Stimulated activated CD4-positive, alpha-beta T cell treated with anti-CD3 and anti-CD28 coated beads, Interleukin-1b, Interleukin-23, amount 100 ng/mL, for 48 hours (primary cell): ENCODE measurements around the gene TMEM95.

Experiments used
- DNase-seq: peaks from one replicate; pipeline ENCODE4 v3.0.0-alpha.2; 2020

TMEM95 gene

DNA sequence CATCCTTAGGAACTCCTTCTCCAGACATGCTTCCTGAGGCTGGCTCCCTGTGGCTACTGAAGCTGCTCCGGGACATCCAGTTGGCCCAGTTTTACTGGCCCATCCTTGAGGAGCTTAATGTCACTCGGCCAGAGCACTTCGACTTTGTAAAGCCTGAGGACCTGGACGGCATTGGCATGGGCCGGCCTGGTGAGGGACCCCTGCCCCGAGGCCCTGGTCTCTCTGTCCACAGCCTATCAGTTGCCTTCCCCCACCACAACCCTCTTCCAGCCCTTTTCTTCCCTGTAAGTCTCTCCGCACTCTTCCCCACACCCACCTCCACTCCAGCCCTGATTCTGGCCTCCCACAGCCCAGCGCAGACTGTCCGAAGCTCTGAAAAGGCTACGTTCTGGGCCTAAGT lies 27.9 kb downstream of the TMEM95 start:
- no peak for DNase-seq

DNA sequence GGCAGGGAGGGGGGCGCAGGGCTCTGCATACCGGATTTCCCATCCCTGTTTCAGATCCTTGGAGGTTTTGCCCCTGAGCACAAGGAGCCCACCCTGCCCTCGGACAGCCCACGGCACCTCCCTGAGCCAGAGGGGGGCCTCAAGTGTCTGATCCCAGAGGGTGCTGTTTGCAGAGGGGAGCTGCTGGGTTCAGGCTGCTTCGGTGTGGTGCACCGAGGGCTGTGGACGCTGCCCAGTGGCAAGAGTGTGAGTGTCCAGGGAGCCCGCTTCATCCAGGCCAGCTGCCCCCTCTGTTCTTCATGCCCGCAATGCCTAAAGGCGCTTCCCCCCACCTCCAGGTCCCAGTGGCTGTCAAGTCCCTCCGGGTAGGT lies 28.4 kb downstream of the TMEM95 start:
- DNase-seq = no peak

DNA sequence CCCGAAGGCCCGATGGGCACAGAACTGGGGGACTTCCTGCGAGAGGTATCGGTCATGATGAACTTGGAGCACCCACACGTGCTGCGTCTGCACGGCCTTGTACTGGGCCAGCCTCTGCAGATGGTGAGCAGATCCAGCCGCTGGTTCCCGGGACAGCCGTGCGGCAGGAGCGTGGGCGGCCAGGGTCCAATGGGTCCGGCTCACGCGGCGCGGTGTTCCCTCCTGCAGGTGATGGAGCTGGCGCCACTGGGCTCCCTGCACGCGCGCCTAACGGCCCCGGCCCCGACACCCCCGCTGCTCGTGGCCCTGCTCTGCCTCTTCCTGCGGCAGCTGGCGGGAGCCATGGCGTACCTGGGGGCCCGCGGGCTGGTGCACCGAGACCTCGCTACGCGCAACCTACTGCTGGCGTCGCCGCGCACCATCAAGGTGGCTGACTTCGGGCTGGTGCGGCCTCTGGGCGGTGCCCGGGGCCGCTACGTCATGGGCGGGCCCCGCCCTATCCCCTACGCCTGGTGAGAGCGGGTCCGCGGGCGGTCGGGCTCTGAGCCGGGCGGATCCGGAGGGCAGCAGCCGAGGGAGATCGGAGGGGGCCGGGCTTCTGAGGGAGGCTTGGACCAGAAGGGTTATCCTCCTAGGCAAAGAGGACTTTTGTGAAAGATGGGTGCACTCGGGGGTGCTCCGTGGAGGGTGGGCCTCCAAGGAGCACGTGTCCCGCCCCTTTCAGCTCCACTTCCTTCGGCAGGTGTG lies 29.0 kb downstream of the TMEM95 start:
- DNase-seq = peak; percentile 75

DNA sequence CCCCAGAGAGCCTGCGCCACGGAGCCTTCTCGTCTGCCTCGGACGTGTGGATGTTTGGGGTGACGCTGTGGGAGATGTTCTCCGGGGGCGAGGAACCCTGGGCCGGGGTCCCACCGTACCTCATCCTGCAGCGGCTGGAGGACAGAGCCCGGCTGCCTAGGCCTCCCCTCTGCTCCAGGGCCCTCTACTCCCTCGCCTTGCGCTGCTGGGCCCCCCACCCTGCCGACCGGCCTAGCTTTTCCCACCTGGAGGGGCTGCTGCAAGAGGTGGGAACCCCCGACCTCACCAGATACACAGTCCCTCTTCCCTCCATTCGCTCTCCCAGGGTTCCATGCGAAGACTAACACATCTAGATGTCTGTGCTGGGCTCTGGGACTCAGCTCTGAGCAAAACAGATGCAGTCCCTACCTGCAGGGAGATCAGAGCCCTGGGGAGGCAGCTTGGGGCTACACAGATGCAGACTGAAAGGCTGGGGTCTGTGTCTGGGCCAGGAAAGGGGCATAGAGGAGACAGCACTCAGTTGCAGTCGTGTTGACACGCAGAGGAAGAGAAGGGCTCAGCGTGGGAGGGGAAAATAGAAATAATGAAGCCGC lies 29.6 kb downstream of the TMEM95 start:
- DNase-seq = no peak

DNA sequence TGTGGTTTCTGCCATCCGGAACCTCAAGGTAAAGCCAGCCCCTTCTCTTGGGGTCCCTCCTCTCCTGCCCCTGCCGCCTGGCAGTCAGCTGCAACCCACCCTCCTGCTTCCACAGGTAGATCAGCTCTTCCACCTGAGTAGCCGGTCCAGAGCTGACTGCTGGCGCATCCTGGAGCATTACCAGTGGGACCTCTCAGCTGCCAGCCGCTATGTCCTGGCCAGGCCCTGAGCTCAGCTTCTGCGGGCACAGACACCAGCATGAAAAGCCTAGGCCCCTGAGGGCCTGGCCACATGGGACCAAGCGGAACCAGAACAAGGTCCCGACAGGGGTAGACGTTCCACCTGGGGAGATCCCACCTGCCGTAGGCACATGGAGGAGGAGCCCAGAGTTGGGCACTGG lies 33.9 kb downstream of the TMEM95 start:
- DNase-seq = no peak

DNA sequence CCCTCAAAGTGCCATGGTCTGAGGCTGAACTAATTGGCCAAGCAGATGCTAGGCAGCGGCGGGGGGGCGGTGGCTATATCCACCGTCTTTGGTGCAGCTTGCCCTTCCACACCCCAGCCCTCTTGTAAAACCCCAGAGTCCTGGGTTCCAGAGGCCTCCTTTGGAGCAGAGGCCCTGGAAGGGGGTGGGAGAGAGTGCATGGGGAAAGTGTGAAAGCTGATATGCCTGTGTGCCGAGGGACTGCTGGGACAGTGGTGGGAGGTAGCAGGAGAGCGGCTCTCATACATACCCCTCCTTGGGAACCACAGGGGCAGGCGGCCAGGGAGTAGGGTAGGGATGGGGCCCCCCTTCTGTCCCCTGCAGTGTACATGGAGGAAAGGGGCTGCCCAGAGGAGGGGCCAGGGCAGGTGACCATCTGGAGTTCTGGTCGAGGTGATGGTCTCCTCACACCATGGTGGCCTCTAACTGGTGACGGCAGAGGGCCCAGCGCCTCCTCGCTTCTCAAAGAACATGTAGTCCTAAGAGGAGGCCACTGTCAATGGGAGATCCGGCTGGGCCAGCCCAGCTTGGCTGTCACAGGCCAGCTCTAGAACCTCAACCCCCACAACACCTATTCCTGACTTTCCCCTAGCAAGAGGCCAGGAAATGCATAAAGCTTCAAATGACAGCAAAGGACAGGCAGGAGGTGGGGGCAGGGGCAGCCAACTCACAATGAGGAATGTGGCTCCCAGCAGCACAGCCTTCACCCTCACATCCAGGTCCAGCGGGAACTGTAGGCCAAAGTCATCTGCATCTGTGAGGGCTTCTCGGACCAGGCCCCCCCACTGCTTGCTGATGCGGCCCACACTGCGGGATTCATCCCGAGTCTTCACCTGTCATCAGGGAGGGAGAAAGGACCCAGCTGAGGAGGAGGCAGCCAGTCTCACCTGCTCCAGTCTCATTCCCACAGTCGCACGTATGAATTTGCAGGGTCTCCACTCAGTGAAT lies 35.3 kb downstream of the TMEM95 start:
- no peak for DNase-seq

DNA sequence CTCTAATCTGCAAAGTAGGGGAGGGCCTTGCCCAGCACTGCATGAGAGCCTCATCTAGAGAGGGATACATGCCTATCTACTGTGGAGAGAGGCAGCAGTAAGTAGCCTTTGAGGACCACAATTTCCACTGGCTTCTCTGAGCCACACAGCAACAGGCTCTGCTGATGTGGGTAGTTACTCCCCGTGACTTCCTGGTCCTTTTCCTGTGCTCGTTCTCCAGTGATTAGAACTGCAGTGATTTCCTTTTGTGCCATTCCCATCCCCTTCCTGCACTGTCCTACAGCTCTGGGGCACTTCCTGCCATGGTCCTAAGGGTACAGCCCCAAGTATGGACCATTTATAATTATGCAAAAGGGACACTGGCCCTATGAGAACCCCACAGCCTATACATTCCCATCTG lies 36.4 kb downstream of the TMEM95 start:
- DNase-seq = no peak

DNA sequence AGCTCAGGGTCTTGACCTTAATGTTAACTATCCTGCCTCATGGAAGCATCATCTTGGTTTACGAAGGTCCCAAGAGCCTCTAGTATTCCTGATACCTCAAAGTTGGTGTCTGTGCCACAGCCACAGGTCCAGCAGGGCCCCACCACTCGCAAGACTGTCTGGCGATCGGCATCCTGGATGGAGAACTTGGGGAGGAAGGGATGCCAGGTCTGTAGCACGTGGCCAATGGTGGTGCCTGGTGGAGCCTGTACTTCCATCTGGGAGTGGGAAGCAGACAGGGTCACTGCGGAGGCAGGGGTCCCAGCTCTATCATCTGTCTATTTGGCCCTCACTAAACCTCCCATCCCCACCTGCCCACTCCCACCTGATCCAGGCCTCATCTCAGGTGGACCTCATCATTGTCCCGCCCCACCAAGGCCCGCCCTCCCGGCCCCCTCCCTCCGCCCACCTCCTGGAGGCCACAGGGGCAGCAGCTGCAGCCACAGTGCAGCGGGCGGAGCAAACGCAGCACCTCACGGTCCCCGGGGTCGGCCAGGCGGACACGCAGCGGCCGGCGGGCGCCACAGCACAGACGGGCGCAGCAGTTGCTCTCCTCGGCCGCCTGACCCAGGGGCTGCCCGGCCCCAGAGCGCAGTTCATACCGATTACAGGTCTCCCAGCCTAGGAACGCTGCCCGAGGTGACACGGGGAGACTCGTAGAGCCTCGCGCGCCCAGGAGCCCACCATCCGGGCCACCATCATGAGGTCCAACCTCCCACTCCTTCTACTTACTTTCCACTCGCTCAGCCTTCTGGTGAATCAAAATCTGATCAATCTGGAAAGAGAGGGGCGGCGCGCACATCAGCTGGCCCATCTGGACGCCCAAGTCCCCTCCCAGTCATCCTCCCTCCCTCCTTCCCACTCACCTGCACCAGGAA lies 38.0 kb downstream of the TMEM95 start:
- DNase-seq = no peak

DNA sequence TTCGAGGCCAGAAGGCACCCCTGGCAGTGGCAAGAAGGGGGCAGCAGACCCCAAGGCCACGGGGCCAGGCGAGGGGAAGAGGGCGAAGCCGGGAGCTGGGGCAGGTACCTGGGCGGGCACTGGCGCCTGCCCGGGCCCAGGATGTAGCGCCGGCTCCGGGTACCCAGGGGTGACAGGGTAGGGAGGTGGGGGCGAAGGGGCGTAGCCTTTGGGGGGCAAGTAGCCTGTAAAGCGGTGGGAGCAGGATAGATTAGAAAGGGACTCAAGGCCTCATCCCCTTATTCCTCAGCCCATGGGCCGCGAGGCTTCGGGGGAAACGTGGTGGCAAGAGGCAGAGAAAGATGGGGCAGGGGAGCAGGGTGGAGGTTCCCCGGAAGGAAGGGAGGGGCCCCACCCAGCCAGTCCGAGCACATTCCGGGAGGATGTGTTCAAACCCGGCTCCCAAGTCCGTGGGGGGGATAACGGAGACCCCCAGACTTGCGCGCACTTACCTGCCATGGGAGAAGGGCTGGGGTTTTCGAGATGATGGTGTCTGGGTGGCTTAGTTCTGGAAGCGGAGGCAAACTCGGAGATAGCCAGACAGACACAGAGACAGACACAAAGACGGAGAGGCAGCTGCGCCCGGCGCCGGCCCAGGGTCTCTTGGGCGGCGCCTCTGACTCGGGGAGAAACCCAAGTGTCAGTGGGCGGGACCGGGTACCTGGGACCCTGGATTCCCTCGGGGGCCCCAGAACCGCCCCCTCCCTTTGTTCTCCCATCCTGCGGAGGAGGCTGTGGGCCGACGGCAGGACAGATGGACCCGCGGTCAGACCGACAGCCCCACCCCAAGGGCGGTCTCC lies 38.9 kb downstream of the TMEM95 start:
- DNase-seq = peak; percentile 51

DNA sequence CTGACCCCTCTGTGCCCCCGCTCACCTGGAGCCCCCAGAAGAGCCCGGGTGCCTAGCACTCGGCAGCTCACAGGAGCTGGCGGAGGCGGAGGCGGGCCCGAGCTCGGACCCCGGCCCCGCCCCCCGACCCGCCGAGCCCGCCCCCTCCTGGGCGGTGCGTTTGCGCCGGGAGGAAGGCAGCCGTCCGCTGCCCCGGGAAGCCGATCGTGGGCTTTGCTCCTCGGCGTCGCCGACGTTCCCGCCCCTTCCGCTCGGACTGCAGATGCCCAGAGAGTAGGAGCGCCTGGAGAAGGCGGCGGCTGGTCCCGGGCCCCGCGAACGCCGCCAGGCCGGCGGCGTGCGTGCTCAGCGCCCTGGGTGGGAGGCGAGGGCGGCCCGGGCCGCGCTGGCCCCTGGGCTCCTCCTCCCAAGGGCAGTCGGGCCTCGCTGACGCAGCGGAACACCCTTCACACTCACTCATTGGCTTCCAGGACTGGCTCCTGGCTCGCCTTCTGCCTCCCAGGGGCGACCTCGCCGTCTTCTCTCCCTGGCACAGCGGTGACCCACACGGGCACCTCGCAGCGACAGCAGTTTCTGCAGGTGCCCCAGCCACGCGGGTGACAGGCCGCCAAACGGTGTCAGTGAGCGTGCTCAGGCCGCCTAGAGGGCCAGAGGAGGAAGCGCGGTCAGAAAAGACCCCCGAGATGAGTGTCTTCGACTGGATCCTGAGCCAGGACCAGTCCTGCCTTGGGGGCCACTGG lies 39.7 kb downstream of the TMEM95 start, which contains the start of gene PLSCR3:
Gene PLSCR3, minus strand, starts transcription at position 74 of the 740 bp plus-strand sequence. CDS start 415 bp downstream, outside the sequence.
- peak; percentile 77 for DNase-seq

DNA sequence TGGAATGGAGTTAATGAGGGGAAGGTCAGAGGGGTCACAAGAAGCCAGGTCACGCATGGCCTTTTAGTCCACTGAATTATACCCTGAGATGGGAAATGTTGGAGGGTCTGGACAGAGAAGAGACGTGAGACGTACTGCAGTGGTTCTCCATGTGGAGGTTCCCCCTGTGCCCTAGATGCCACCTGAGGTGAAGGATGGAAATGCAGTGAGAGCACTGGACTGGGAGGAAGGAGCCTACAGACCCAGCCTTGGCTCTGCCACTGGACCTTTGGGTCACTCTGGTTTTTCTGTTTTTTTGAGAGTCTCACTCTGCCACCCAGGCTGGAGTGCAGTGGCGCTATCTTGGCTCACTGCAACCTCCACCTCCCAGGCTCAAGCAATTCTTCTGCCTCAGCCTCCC lies 41.2 kb downstream of the TMEM95 start:
- no peak for DNase-seq

DNA sequence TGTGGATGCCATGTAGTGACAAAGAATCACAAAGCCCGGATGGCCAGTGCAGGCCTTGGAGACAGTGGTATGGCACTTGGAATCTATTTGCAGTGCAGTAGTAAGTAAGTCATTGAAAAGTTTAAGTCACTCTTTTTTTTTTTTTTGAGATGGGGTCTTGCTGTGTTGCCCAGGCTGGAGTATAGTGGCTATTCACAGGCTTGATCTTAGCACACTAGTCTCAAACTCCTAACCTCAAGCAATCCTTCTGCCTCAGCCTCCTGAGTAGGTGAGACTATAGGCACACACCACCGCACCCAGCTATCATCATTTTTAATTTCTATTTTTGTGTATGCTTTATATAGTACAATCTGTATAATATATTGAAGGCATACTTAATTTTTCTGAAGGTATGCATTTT lies 43.7 kb downstream of the TMEM95 start:
- no peak for DNase-seq

DNA sequence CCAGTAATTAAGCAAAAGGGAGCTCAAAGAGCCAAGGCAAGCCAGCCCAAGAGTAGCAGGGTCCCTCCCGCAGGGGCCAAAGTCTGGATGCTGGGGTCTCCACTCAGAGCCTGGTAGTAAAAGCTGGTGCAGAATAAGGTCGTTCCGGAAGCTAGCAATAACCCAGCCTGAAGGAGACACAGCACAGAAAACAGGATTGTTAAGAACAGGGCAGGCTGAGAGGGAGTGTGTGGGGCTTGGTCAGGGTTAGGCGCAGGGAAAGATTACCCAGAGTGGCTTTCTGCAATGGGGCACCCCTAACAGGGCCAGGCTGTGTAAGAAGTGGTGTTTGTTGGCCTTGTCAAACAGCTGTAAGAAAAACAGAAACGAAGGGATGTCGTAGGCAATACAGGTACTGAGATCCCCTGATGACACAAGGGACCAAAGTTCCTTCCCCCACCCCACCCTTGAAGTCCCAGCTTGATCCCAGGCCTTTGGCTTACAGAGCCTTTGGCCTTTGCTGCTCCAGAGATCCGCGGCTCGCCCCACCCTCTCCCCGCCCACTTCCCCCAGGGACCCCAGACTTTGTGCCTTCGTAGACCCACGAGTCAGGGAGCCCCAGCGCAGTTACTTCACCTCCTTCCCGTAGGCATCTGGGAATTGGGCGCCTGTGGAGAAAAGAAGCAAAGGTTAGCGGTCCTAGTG lies 48.2 kb downstream of the TMEM95 start:
- DNase-seq = no peak

DNA sequence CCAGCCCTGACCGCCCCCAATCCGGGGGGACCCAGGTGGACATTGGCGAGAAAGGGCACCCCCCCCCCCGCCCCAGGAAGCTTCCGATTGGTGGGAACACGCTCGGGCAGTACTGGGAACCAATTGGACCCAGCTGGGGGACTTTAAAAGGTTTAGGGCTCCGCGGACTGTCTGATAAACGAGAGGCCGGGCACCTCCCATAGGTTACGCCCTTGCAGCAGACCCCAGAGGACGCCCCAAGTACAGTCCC lies 48.7 kb downstream of the TMEM95 start:
- no peak for DNase-seq

DNA sequence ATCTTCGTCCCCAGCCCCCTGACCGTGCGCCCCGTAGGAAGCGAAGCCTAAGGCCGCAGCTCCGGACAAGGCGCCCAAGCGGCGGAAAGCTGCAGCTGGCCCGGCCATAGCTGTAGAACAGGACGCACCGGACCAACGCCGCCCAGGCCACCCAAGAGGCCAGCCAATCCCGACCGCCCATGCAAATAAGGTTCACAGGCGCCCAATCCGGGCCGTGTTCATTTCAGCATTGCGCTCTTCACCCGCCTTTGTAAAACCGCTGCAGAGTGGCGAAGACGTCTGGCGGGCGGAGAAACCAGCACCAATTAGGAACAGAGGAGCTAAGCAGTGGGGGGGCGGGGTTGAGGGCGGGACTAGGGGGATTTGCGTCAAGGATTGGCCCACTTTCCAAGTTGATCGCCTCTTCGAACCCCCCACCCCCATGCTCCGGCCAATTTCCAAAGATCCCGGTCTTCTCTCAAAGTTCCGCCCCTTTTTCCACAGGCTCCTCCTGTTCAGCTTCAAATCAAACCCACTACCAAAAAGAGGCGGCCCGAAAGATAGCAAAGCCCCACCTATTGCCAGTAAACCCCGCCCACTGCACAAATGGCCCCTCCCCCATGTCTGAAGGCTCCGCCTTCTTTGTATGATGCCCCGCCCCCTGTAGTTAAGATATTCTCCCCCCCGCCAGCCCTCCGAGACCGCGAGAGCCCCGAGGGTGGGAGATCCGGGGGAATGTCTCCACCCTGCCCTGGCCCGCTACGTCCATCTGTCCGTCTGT lies 49.2 kb downstream of the TMEM95 start, which contains the start of gene TMEM256:
Gene TMEM256, minus strand, starts transcription at position 121 of the 760 bp plus-strand sequence. Its CDS starts 13 bp downstream, at position 108.
- peak; percentile 96 for DNase-seq

DNA sequence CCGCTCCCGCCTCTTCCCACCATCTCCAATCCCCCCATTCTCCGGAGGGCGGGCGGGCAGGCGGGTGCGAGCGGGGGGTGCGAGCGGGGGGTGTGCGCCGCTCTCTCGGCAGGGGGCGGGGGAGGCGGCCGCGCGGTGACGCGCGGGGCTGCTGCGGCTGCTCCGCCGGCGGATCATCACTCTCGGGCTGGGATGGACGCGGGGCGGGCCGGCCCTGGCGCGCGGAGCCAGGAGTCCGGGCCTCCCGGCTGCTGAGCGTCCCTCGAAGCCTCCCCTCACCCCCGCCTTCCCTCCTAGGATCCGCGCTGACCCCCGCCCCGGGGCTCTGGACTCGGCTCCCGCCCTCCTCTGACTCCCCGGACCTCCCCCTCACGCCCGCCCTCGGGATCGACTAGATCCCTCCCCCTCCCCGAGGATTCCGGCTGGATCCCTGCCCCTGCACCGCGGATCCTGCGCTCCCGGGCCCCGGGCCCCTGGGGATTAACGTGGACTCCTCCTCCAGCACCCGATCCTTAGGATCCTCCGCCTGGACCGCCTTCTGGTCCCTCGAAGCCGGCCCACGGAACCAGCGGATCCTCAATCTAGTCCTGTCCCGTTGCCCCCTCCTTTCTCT lies 49.9 kb downstream of the TMEM95 start:
- peak; percentile 61 for DNase-seq

DNA sequence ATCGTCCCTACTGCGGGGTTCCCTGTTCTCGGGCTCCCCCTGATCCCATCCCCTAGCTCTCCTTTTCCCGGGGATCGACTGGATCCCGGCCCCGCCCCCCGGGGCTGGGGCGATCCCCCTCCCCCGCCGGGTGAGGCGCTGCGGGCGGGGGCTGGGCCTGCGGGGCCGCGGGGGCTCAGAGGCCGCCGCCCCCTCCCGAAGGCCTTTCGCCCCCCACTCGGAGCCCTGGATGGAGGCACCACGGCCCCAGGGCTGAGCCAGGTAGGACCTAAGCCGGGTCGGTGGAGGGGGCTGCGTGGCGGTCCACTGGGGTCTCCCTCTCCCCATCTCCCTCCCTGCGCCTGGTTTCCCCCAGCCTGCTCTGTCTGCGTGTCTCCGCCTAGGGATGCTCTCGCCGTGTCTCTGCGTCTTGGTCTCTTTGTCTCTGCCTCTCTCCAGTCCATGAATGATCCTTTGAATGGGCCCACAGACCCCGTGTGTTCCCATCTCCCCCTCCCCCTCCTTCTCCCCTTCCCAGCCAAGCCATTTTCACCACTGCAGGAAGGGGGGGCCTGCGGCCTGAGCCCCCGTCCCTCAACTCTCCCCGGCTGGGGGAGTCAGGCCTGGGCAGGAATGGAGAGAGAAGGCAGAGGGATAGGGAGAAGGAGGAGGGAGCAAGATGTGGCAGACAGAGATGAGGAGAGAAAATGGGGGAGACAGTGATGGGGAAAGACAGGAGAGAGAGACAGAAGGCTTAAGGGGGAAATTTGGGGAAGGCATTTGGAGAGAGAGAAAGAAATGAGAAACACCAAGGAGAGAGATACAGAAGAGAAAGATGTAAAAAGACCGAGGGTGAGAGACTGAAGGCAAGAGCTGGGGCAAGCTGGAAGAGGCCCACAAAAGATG lies 50.6 kb downstream of the TMEM95 start:
- no peak for DNase-seq

DNA sequence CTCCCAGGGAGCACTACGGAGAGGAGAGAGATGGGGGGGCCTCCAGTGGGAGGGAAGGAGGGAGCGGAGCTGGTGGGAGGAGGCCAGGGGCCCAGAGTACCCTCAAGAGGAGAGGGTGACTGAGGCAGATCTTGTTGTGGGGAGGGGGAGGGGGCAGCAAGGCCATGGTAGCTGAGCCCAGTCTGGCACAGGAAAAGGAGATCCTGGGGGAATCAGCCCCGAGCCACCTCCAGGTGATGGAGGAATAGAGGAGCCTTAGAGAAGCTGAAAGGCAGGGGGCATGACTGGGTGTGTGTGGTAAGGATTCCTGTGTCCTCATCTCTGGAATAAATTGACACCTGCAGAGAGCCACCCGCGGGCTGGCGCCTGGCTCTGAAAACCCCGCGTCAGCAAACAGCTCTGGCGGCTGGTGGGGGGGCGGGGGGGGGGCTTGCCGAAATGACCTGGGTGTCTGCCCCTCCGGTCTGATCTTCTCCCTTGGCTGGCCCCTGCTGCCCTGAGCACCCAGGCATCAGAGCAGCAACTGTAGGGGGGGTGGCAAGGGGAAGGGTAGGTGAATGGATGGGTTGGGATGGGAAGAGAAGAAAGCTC lies 51.4 kb downstream of the TMEM95 start:
- no peak for DNase-seq
